BJ (cell line): ENCODE data around the gene RABGAP1. TPM values are rescaled to one million over a fixed set of nuclear protein-coding genes. Genes with fewer than 3 reads are reported as not detected.

Source experiments
- CTCF ChIA-PET: fragments of 350-600 bp; formaldehyde crosslinking; extraction: SDS; loops from one replicate; lab custom pipeline; 2021; ENCODE audit warnings: antibody characterized with exemption, inconsistent platforms; lab: Yijun Ruan, JAX
- POLR2A ChIA-PET: fragments of 300-600 bp; sonication (Branson Sonifier 250); formaldehyde crosslinking; extraction: SDS; loops from one replicate; lab custom pipeline; 2021; ENCODE audit warnings: antibody characterized with exemption; lab: Charles Lee
- DNase-seq: peaks from one replicate; pipeline ENCODE4 v3.0.0-alpha.2; 2011; ENCODE audit warnings: low read depth
- H3K27me3 ChIP-seq: 2 replicates; pipeline ENCODE4 v1.6.0; 2011; ENCODE audit warnings: low read length; ENCODE audit not compliant: control insufficient read depth, insufficient read depth
- H3K36me3 ChIP-seq: 2 replicates; pipeline ENCODE4 v1.5.1; 2011; ENCODE audit warnings: low read length; ENCODE audit not compliant: control insufficient read depth, insufficient read depth
- H3K4me3 ChIP-seq: 2 replicates; pipeline ENCODE4 v1.5.1; 2011; ENCODE audit warnings: low read depth, mild to moderate bottlenecking, control low read depth, low read length
- CTCF ChIP-seq: IDR thresholded peaks from 2 replicates; pipeline ENCODE4 v1.5.1; 2011; ENCODE audit warnings: low read depth, mild to moderate bottlenecking, control low read depth, inconsistent platforms, low read length, moderate library complexity; ENCODE audit not compliant: insufficient read depth
- polyA plus RNA-seq: library from polyadenylated mRNA; depleted of rRNA; stranded (reverse); fragments of >200 nt; gene quantifications from 2 replicates; pipeline ENCODE4 v1.2.3, GENCODE V29; 2011

RABGAP1 gene
- polyA plus RNA-seq, 1 experiment = 30.8 TPM

DNA sequence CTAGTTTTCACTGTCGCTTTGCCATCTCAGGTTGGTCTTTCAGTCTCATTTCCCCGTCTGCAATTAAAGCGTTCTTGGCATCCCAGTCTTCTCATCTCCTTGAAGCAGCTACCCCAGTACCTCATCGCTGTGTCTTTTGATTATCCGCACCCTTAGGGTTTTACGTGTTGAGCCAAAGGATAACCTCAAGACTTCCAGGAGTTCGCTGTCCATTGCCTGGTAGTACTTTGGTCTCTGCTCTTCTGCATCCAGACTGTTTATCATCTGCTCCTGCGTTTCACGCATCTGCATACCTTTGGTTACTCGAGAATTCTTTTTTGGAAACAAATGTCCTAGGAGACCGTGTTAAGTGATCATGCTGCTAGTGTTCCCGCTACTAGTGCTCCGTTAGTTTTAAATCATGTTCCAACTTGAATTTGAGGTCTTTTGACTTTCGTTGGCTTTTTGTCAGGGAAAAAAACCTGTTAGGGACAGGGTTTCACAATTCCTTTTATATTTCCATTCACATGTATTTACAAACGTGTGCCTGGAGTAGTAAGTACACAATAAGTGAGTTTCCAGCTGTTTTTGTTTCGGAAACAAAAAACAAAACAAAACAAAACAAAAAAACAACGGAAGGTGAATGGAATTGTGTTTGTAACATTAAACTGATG, 888 bp downstream of the RABGAP1 start:
- no peaks in the 10 kb centered on the region for H3K36me3 ChIP-seq
- DNase-seq = no peak
- ChIA-PET POLR2A (interaction anchor here (0.5 kb wide), 1 partner anchor 606 kb away, joined by 3 read pairs; no protein-coding TSS in a partner anchor), CTCF (interaction anchor here (0.6 to 0.7 kb wide), 2 partner anchors 70 to 499 kb away, joined by 3 read pairs; no protein-coding TSS in a partner anchor)
- H3K4me3 ChIP-seq = peak overlapping the region; percentile 94
- H3K27me3 ChIP-seq = no peaks in the 10 kb centered on the region
- no peak for TF ChIP-seq CTCF

DNA sequence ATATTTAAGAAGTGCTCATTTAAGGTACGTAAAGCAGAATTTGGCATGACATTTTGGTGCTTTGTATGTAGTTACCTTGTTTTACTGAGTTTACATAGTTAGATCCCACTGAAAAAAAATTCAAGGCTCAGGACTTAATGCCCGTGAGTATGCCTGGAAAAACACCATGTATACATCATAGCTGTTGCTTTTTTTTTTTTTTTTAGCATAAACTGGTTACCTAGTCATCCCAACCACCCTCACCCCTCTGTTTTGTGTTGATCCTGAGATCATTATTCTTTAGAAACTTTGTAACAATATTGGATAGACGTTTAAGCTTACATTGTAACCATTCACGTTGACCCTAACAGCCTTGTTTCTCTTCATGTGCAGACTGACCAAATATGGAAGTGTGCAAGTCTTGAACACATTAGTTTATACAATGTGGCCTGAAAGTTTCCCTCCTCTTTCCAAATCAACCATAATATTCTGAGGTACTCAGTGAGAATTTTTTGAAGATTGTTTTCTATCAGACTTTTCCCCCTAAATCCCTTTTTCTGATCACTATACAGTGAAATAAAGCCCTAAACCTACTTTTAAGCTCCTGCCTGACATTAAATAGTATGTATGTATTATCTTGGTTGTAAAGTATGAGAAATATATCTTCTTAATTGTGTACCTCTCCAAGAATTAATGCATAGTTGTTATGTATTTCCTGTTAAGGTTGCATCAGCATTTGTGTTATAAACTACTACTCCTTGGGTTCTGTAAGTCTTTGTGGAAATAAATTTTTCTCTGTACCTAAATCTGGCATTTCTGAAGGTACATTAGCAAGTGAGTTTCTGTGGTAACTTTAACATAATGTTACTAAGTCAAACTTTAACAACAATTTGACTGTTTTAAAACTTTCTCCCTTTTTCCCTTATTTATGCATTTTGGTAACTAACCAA, 4.4 kb downstream of the RABGAP1 start:
- Histone ChIP-seq H3K4me3 (no peak overlapping the region), H3K36me3 (no peaks in the 10 kb centered on the region), H3K27me3 (no peaks in the 10 kb centered on the region)
- no peak for TF ChIP-seq CTCF
- CTCF ChIA-PET = no interaction called here
- POLR2A ChIA-PET = no interaction called here
- DNase-seq = no peak

GRCh38 chr9:122946461-122947005, 5.7 kb downstream of the RABGAP1 start:
- H3K27me3 ChIP-seq = no peaks in the 10 kb centered on the region
- POLR2A ChIA-PET = no interaction called here
- no peak overlapping the region for H3K4me3 ChIP-seq
- no peak for DNase-seq
- CTCF ChIA-PET = no interaction called here
- TF ChIP-seq CTCF = no peak
- no peaks in the 10 kb centered on the region for H3K36me3 ChIP-seq

GRCh38 chr9:122948313-122948712, 7.5 kb downstream of the RABGAP1 start:
- POLR2A ChIA-PET = no interaction called here
- no peak for DNase-seq
- H3K27me3 ChIP-seq = no peaks in the 10 kb centered on the region
- no peaks in the 10 kb centered on the region for H3K36me3 ChIP-seq
- no peak overlapping the region for H3K4me3 ChIP-seq
- CTCF ChIA-PET = interaction anchor here (0.6 kb wide), 1 partner anchor 63 kb away, joined by 3 read pairs; no protein-coding TSS in a partner anchor
- TF ChIP-seq CTCF = no peak

- no peak overlapping the region for H3K4me3 ChIP-seq
- TF ChIP-seq CTCF = no peak
- no peaks in the 10 kb centered on the region for H3K27me3 ChIP-seq
- ChIA-PET CTCF (no interaction called here), POLR2A (no interaction called here)
- no peak for DNase-seq
- no peaks in the 10 kb centered on the region for H3K36me3 ChIP-seq
These were observed 8.9 kb downstream of the RABGAP1 start for GRCh38 chr9:122949696-122950095.
